K562 (cell line): ENCODE results near the gene CNBD2. TPM values are rescaled to one million over a fixed set of nuclear protein-coding genes. Genes with fewer than 3 reads are reported as not detected.

Source experiments
- ETV5 ChIP-seq: sonication (generic); formaldehyde crosslinking; IDR thresholded peaks from 2 replicates; pipeline ENCODE4 v1.4.0; 2020; ENCODE audit warnings: low read depth, mild to moderate bottlenecking, missing genetic modification reagents
- FOXA3 ChIP-seq, 2 experiments: fragments of 450-650 bp in 1 of 2; sonication (generic) in 1 of 2; formaldehyde crosslinking; IDR thresholded peaks in 1 of 2; conservative IDR thresholded peaks in 1 of 2; 2 replicates each; pipeline versions ENCODE4 v1.4.0 to v1.8.0; 2020 to 2022; ENCODE audit warnings: mild to moderate bottlenecking in 2 of 2, missing genetic modification reagents in 1 of 2
- FOXJ2 ChIP-seq: fragments of 200-800 bp; sonication (Bioruptor generic); IDR thresholded peaks from 2 replicates; pipeline ENCODE4 v1.6.1; 2016; ENCODE audit warnings: missing genetic modification characterization, missing compliant biosample characterization
- HDAC6 ChIP-seq: IDR thresholded peaks from 2 replicates; pipeline ENCODE4 v1.6.1; 2012; ENCODE audit warnings: low read depth, mild to moderate bottlenecking, control low read depth, inconsistent platforms, low read length, moderate library complexity
- HIVEP1 ChIP-seq: fragments of 250-450 bp; sonication (Bioruptor Pico); IDR thresholded peaks from 2 replicates; pipeline ENCODE4 v1.4.0; 2020; ENCODE audit warnings: mild to moderate bottlenecking
- KLF10 ChIP-seq: fragments of 250-450 bp; sonication (Bioruptor Pico); IDR thresholded peaks from 2 replicates; pipeline ENCODE4 v1.6.1; 2021; ENCODE audit warnings: matching md5 sums
- KLF16 ChIP-seq: IDR thresholded peaks from 2 replicates; pipeline ENCODE4 v1.6.1; 2016; ENCODE audit warnings: antibody characterized with exemption
- LARP7 ChIP-seq: fragments of 450-650 bp; IDR thresholded peaks from 2 replicates; pipeline ENCODE4 v1.6.1; 2016
- MYBL2 ChIP-seq, 2 experiments: fragments of 450-650 bp in 1 of 2; sonication (generic) in 1 of 2; formaldehyde crosslinking in 1 of 2; IDR thresholded peaks; 2 replicates each; pipeline versions ENCODE4 v1.6.1 to v1.8.1; 2017 to 2022; ENCODE audit warnings: borderline replicate concordance in 1 of 2, inconsistent platforms in 1 of 2, low read depth in 1 of 2, mild to moderate bottlenecking in 1 of 2, missing genetic modification reagents in 1 of 2, moderate library complexity in 1 of 2
- NR4A1 ChIP-seq, 2 experiments: fragments of 250-450 bp in 1 of 2; fragments of 450-650 bp in 1 of 2; sonication (Bioruptor Pico) in 1 of 2; IDR thresholded peaks; 2 replicates each; pipeline versions ENCODE4 v1.4.0 to v1.6.1; 2016 to 2020; ENCODE audit warnings: mild to moderate bottlenecking in 2 of 2, missing compliant biosample characterization in 1 of 2, missing genetic modification characterization in 1 of 2, moderate library complexity in 1 of 2
- POLR3A ChIP-seq: IDR thresholded peaks from 2 replicates; pipeline ENCODE4 v1.6.1; 2011; ENCODE audit warnings: borderline replicate concordance, mild to moderate bottlenecking, moderate library complexity; ENCODE audit not compliant: insufficient read length, insufficient read depth; ENCODE audit errors: extremely low read depth
- POLR3G ChIP-seq: IDR thresholded peaks from 2 replicates; pipeline ENCODE4 v1.6.1; 2011; ENCODE audit not compliant: insufficient read length, insufficient replicate concordance; ENCODE audit errors: extremely low read depth
- RAD51 ChIP-seq: fragments of 450-650 bp; IDR thresholded peaks from 2 replicates; pipeline ENCODE4 v1.7.1; 2016; ENCODE audit warnings: low read depth, mild to moderate bottlenecking, borderline replicate concordance
- SMARCB1 ChIP-seq: IDR thresholded peaks from 2 replicates; pipeline ENCODE4 v1.6.1; 2011; ENCODE audit warnings: improper control_type of control experiment, low read depth; ENCODE audit not compliant: insufficient read length
- ZC3H11A ChIP-seq: IDR thresholded peaks from 2 replicates; pipeline ENCODE4 v1.6.1; 2012; ENCODE audit warnings: low read depth, low read length, improper control_type of control experiment
- ZNF224 ChIP-seq: sonication (generic); formaldehyde crosslinking; IDR thresholded peaks from 2 replicates; pipeline ENCODE4 v1.8.0; 2022; ENCODE audit warnings: mild to moderate bottlenecking, missing genetic modification reagents
- polyA plus RNA-seq, 8 experiments: library from polyadenylated mRNA; depleted of rRNA in 4 of 8; stranded (reverse) in 5 of 8; unstranded in 3 of 8; fragments of >200 nt; fragmentation: Nextera tagmentation in 2 of 8; fragmentation: Illumina TruSeq in 1 of 8; extraction: Ambion mirVana in 2 of 8; extraction: Trizol in 1 of 8; gene quantifications; 2 replicates each; pipeline versions ENCODE4 v1.2.1 to v1.2.3, GENCODE V29; 2011 to 2014; ENCODE audit warnings: inconsistent platforms in 1 of 8, missing spikeins in 1 of 8
- total RNA-seq, 7 experiments: library from RNA; depleted of rRNA in 6 of 7; stranded (reverse); fragments of >200 nt in 6 of 7; fragmentation: Illumina TruSeq in 2 of 7; extraction: Trizol in 2 of 7; gene quantifications; 2 replicates each; pipeline versions ENCODE4 v1.2.1 to v1.2.3, GENCODE V29; 2011 to 2021; ENCODE audit warnings: low replicate concordance in 1 of 7
- TF ChIP-seq, protein P1 (sequence below): fragments of 200-800 bp; sonication (Bioruptor generic); IDR thresholded peaks from 2 replicates; pipeline ENCODE4 v1.6.1; 2016; ENCODE audit warnings: missing genetic modification characterization, missing compliant biosample characterization
- TF ChIP-seq, protein P2 (sequence below): fragments of 450-650 bp; IDR thresholded peaks from 2 replicates; pipeline ENCODE4 v1.6.1; 2017; ENCODE audit warnings: antibody characterized with exemption, mild to moderate bottlenecking

Gene CNBD2
- total and polyA plus RNA-seq, 9 of the 15 experiments (the other 6 are each of a cell fraction or from before 2014, with no cell fraction given) = 3.2 to 17.5 (median 5.3) TPM

DNA sequence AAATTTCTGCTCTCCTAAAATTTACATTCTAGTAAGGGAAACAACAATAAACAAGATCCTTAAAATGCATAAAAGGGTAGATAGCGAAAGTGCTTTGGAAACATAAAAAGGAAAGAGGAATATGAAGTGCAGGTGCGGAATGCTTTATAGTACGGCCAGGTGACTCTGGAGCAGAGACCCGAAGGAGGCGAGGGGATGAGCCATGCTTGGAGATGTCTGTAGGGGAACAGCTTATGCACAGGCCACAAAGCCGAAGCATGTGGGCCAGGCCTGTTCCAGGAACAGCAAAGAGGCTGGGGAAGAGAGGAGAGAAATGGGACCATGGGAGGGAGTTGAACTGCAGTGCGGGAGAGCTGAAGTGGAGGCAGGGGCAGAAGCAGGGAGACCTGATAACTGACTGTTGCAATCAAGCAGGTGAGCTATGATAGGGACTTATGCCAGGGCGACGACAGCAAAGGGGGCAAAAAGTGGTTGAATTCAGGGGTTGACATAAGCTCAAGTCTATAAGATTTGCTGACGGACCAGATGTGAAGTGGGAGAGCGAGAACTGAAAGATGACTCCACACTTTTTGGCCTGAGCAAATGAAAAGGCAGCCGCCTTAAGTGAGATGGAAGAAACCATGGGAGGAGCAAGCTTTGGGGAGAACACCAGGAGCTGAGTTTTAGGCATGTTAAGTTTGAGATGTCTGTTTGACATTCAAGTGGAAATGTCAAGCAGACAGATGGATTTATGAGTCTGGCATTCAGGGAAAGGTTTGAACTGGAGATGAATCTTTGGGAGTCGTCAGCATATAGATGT is 83.1 kb downstream of the CNBD2 start (continued):
- TF ChIP-seq, protein P1, sequence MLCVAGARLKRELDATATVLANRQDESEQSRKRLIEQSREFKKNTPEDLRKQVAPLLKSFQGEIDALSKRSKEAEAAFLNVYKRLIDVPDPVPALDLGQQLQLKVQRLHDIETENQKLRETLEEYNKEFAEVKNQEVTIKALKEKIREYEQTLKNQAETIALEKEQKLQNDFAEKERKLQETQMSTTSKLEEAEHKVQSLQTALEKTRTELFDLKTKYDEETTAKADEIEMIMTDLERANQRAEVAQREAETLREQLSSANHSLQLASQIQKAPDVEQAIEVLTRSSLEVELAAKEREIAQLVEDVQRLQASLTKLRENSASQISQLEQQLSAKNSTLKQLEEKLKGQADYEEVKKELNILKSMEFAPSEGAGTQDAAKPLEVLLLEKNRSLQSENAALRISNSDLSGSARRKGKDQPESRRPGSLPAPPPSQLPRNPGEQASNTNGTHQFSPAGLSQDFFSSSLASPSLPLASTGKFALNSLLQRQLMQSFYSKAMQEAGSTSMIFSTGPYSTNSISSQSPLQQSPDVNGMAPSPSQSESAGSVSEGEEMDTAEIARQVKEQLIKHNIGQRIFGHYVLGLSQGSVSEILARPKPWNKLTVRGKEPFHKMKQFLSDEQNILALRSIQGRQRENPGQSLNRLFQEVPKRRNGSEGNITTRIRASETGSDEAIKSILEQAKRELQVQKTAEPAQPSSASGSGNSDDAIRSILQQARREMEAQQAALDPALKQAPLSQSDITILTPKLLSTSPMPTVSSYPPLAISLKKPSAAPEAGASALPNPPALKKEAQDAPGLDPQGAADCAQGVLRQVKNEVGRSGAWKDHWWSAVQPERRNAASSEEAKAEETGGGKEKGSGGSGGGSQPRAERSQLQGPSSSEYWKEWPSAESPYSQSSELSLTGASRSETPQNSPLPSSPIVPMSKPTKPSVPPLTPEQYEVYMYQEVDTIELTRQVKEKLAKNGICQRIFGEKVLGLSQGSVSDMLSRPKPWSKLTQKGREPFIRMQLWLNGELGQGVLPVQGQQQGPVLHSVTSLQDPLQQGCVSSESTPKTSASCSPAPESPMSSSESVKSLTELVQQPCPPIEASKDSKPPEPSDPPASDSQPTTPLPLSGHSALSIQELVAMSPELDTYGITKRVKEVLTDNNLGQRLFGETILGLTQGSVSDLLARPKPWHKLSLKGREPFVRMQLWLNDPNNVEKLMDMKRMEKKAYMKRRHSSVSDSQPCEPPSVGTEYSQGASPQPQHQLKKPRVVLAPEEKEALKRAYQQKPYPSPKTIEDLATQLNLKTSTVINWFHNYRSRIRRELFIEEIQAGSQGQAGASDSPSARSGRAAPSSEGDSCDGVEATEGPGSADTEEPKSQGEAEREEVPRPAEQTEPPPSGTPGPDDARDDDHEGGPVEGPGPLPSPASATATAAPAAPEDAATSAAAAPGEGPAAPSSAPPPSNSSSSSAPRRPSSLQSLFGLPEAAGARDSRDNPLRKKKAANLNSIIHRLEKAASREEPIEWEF (CRISPR knock-in tag) = no peak
- TF ChIP-seq MYBL2 (IDR thresholded peaks at IDR 0.05; ENCODE audit: low read depth) = no peak
- TF ChIP-seq MYBL2 (CRISPR knock-in tag; IDR thresholded peaks at IDR 0.05; ENCODE audit: borderline replicate concordance) = no peak
- no peak for TF ChIP-seq HIVEP1 (CRISPR knock-in tag)
- TF ChIP-seq LARP7 = peak; percentile 90; the same call in 1 of the 2 replicates
- no peak for TF ChIP-seq RAD51
- TF ChIP-seq FOXJ2 (tag) = no peak
- no peak for TF ChIP-seq POLR3G
- TF ChIP-seq, protein P2, sequence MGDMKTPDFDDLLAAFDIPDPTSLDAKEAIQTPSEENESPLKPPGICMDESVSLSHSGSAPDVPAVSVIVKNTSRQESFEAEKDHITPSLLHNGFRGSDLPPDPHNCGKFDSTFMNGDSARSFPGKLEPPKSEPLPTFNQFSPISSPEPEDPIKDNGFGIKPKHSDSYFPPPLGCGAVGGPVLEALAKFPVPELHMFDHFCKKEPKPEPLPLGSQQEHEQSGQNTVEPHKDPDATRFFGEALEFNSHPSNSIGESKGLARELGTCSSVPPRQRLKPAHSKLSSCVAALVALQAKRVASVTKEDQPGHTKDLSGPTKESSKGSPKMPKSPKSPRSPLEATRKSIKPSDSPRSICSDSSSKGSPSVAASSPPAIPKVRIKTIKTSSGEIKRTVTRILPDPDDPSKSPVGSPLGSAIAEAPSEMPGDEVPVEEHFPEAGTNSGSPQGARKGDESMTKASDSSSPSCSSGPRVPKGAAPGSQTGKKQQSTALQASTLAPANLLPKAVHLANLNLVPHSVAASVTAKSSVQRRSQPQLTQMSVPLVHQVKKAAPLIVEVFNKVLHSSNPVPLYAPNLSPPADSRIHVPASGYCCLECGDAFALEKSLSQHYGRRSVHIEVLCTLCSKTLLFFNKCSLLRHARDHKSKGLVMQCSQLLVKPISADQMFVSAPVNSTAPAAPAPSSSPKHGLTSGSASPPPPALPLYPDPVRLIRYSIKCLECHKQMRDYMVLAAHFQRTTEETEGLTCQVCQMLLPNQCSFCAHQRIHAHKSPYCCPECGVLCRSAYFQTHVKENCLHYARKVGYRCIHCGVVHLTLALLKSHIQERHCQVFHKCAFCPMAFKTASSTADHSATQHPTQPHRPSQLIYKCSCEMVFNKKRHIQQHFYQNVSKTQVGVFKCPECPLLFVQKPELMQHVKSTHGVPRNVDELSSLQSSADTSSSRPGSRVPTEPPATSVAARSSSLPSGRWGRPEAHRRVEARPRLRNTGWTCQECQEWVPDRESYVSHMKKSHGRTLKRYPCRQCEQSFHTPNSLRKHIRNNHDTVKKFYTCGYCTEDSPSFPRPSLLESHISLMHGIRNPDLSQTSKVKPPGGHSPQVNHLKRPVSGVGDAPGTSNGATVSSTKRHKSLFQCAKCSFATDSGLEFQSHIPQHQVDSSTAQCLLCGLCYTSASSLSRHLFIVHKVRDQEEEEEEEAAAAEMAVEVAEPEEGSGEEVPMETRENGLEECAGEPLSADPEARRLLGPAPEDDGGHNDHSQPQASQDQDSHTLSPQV = peak; percentile 85
- 0 out of 2 replicates have a peak, but pooled peaks have one; percentile 13 for TF ChIP-seq ZC3H11A
- no peak for TF ChIP-seq KLF16
- no peak for TF ChIP-seq KLF10
- no peak for TF ChIP-seq POLR3A
- TF ChIP-seq SMARCB1 = no peak
- TF ChIP-seq ZNF224 (CRISPR knock-in tag) = no peak
- no peak; a peak in 1 of 4 replicates for TF ChIP-seq FOXA3 (CRISPR knock-in tag; conservative IDR thresholded peaks at IDR 0.05 in 1 of 2, IDR thresholded peaks at IDR 0.05 in 1 of 2)
- TF ChIP-seq HDAC6 = no peak
- TF ChIP-seq NR4A1 (CRISPR knock-in tag; IDR thresholded peaks at IDR 0.05) = no peak
- peak; percentile 40; the same call in 1 of the 2 replicates for TF ChIP-seq NR4A1 (tag; IDR thresholded peaks at IDR 0.05)
- TF ChIP-seq ETV5 (CRISPR knock-in tag) = no peak
